Neuronal stem cell (in vitro differentiated cells): ENCODE data around the gene FOXA2.

Experiments
- DNase-seq: peaks from one replicate; pipeline ENCODE4 v3.0.0-alpha.2; 2013; ENCODE audit warnings: low spot score
- H2AFZ ChIP-seq: one replicate; pipeline ENCODE4 v1.6.1; 2013; ENCODE audit warnings: mild to moderate bottlenecking, low read length, inconsistent platforms
- H2AK5ac ChIP-seq: 2 replicates; pipeline ENCODE4 v1.6.1; 2013; ENCODE audit warnings: low read depth, mild to moderate bottlenecking, inconsistent platforms, low read length, moderate library complexity, mixed read lengths
- H2BK120ac ChIP-seq: 2 replicates; pipeline ENCODE4 v1.6.1; 2013; ENCODE audit warnings: low read depth, mild to moderate bottlenecking, inconsistent platforms, low read length, moderate library complexity, mixed read lengths
- H2BK12ac ChIP-seq: one replicate; pipeline ENCODE4 v1.6.1; 2013; ENCODE audit warnings: low read length, inconsistent platforms
- H2BK15ac ChIP-seq: 2 replicates; pipeline ENCODE4 v1.6.1; 2013; ENCODE audit warnings: mild to moderate bottlenecking, low read length, inconsistent platforms, mixed read lengths
- H2BK5ac ChIP-seq: one replicate; pipeline ENCODE4 v1.6.1; 2013; ENCODE audit warnings: inconsistent platforms, mild to moderate bottlenecking, low read length, moderate library complexity
- H3K14ac ChIP-seq: one replicate; pipeline ENCODE4 v1.6.1; 2013; ENCODE audit warnings: low read length, inconsistent platforms
- H3K18ac ChIP-seq: 2 replicates; pipeline ENCODE4 v1.6.1; 2013; ENCODE audit warnings: low read length, inconsistent platforms
- H3K23ac ChIP-seq: 2 replicates; pipeline ENCODE4 v1.6.1; 2013; ENCODE audit warnings: low read depth, mild to moderate bottlenecking, mixed read lengths, low read length, inconsistent platforms; ENCODE audit not compliant: poor library complexity
- H3K27ac ChIP-seq: replicated peaks from 3 replicates; pipeline ENCODE4 v1.5.1; 2013; ENCODE audit warnings: low read length, inconsistent platforms
- H3K27me3 ChIP-seq, 3 experiments: 2 replicates each; pipeline ENCODE4 v1.6.1; 2013; ENCODE audit warnings: low read length in 3 of 3, mild to moderate bottlenecking in 2 of 3, inconsistent platforms in 1 of 3, low read depth in 1 of 3, mixed read lengths in 1 of 3, moderate library complexity in 1 of 3; ENCODE audit not compliant: control insufficient read depth in 3 of 3, insufficient read depth in 3 of 3
- H3K36me3 ChIP-seq, 2 donors: replicated peaks in 1 of 2; 2 replicates each; pipeline ENCODE4 v1.6.1; 2013; ENCODE audit warnings: low read length in 2 of 2; ENCODE audit not compliant: control insufficient read depth in 2 of 2, insufficient read depth in 2 of 2
- H3K4ac ChIP-seq: 2 replicates; pipeline ENCODE4 v1.6.1; 2013; ENCODE audit warnings: inconsistent platforms, mild to moderate bottlenecking, low read length, moderate library complexity
- H3K4me1 ChIP-seq, 2 donors: 1 replicate in 1 of 2; 2 replicates in 1 of 2; pipeline ENCODE4 v1.6.1; 2013; ENCODE audit warnings: low read length in 2 of 2, low read depth in 1 of 2; ENCODE audit not compliant: control insufficient read depth in 2 of 2, insufficient read depth in 1 of 2
- H3K4me2 ChIP-seq: one replicate; pipeline ENCODE4 v1.6.1; 2013; ENCODE audit warnings: mild to moderate bottlenecking, low read length, inconsistent platforms; ENCODE audit not compliant: insufficient read depth, poor library complexity, severe bottlenecking
- H3K4me3 ChIP-seq, 2 donors: 2 replicates each; pipeline ENCODE4 v1.5.1; 2013; ENCODE audit warnings: low read length in 2 of 2, mild to moderate bottlenecking in 2 of 2, inconsistent platforms in 1 of 2, moderate library complexity in 1 of 2
- H3K79me1 ChIP-seq: one replicate; pipeline ENCODE4 v1.6.1; 2013; ENCODE audit warnings: low read depth, mild to moderate bottlenecking, inconsistent platforms, low read length, moderate library complexity
- H3K9ac ChIP-seq: one replicate; pipeline ENCODE4 v1.6.1; 2013; ENCODE audit warnings: mild to moderate bottlenecking, low read depth, low read length, inconsistent platforms; ENCODE audit not compliant: poor library complexity
- H3K9me3 ChIP-seq, 2 donors: replicated peaks in 1 of 2; 2 replicates each; pipeline versions ENCODE3 to v1.6.1; 2013; ENCODE audit warnings: low read length in 2 of 2, mild to moderate bottlenecking in 2 of 2, inconsistent platforms in 1 of 2, low read depth in 1 of 2, mixed read lengths in 1 of 2, moderate library complexity in 1 of 2; ENCODE audit not compliant: control insufficient read depth in 2 of 2, insufficient read depth in 1 of 2
- H4K8ac ChIP-seq: one replicate; pipeline ENCODE4 v1.6.1; 2013; ENCODE audit warnings: low read depth, mild to moderate bottlenecking, inconsistent platforms, low read length, moderate library complexity
- H4K91ac ChIP-seq: one replicate; pipeline ENCODE4 v1.6.1; 2013; ENCODE audit warnings: low read length, low read depth, mild to moderate bottlenecking, inconsistent platforms; ENCODE audit not compliant: poor library complexity
- WGBS, 2 donors: extraction: QIAGEN DNeasy Blood & Tissue Kit; methylation state at CpG; one replicate each; pipeline ENCODE4 v1.1.7; 2013; ENCODE audit warnings: missing lambda C conversion rate in 2 of 2, mixed read lengths in 1 of 2; ENCODE audit not compliant: insufficient read length in 2 of 2, insufficient replicate concordance in 1 of 2; ENCODE audit errors: extremely low coverage in 2 of 2; 5-methylcytosine and 5-hydroxymethylcytosine counted together

FOXA2 gene

GRCh38 chr20:22533823-22534751 lies 50.3 kb downstream of the FOXA2 start:
- no peak overlapping the region for H3K4ac ChIP-seq
- no peaks in the 10 kb centered on the region for H3K27me3 ChIP-seq
- H3K4me1 ChIP-seq: peaks cover 0 to 2% of the 10 kb centered on the region in 2 donors
- H3K36me3 ChIP-seq: no peaks in the 10 kb centered on the region
- H2BK12ac ChIP-seq: no peak overlapping the region
- H2BK15ac ChIP-seq: no peak overlapping the region
- H2BK120ac ChIP-seq: no peak overlapping the region
- H3K14ac ChIP-seq: no peak overlapping the region
- H3K27ac ChIP-seq: no peak overlapping the region
- no CpG with 5 or more reads among the region's 10 CpGs for WGBS, 2 donors
- no peak overlapping the region for H4K8ac ChIP-seq
- H2AFZ ChIP-seq: no peak overlapping the region
- H3K9ac ChIP-seq: no peak overlapping the region
- no peak overlapping the region for H4K91ac ChIP-seq
- no peak overlapping the region for H3K23ac ChIP-seq
- no peaks in the 10 kb centered on the region for H3K9me3 ChIP-seq
- H2BK5ac ChIP-seq: no peak overlapping the region
- no peak overlapping the region for H2AK5ac ChIP-seq
- H3K79me1 ChIP-seq: no peaks in the 10 kb centered on the region
- peak overlapping the region; percentile 58 for H3K18ac ChIP-seq
- no peak for DNase-seq
- H3K4me2 ChIP-seq: no peak overlapping the region
- no peak overlapping the region for H3K4me3 ChIP-seq

- Histone ChIP-seq H3K27me3 (no peaks in the 10 kb centered on the region), H2BK15ac (no peak overlapping the region)
- WGBS, 2 donors: no CpG with 5 or more reads among the region's 3 CpGs
These were observed 51.8 kb downstream of the FOXA2 start for GRCh38 chr20:22532598-22532997.

GRCh38 chr20:22531756-22532155 lies 52.6 kb downstream of the FOXA2 start:
- Histone ChIP-seq H3K36me3 (no peaks in the 10 kb centered on the region), H3K27me3 (no peaks in the 10 kb centered on the region), H3K4ac (no peak overlapping the region), H2BK5ac (no peak overlapping the region), H2AK5ac (no peak overlapping the region), H2BK120ac (no peak overlapping the region), H3K4me2 (no peak overlapping the region), H3K27ac (no peak overlapping the region), H3K4me3 (no peak overlapping the region), H2AFZ (no peak overlapping the region), H4K8ac (no peak overlapping the region), H3K79me1 (no peaks in the 10 kb centered on the region), H2BK12ac (no peak overlapping the region), H3K18ac (no peak overlapping the region), H4K91ac (no peak overlapping the region), H3K9ac (no peak overlapping the region), H3K4me1 (peaks cover 0 to 2% of the 10 kb centered on the region in 2 donors), H3K14ac (no peak overlapping the region), H2BK15ac (no peak overlapping the region), H3K23ac (no peak overlapping the region), H3K9me3 (no peaks in the 10 kb centered on the region)
- no peak for DNase-seq
- WGBS, 2 donors: no CpG with 5 or more reads among the region's 2 CpGs

More at GRCh38 chr20:22532598-22532997, 51.8 kb downstream of the FOXA2 start:
- Histone ChIP-seq H3K79me1 (no peaks in the 10 kb centered on the region), H4K8ac (no peak overlapping the region), H3K9ac (no peak overlapping the region), H3K4me3 (no peak overlapping the region), H3K18ac (no peak overlapping the region), H2BK120ac (no peak overlapping the region), H4K91ac (no peak overlapping the region), H3K14ac (no peak overlapping the region), H3K23ac (no peak overlapping the region), H2BK12ac (no peak overlapping the region), H3K4ac (no peak overlapping the region), H3K4me2 (no peak overlapping the region), H2AK5ac (no peak overlapping the region), H3K36me3 (no peaks in the 10 kb centered on the region), H2AFZ (no peak overlapping the region), H2BK5ac (no peak overlapping the region), H3K4me1 (peaks cover 0 to 2% of the 10 kb centered on the region in 2 donors), H3K27ac (no peak overlapping the region), H3K9me3 (no peaks in the 10 kb centered on the region)
- no peak for DNase-seq

- Histone ChIP-seq H3K23ac (no peak overlapping the region), H3K4me3 (no peak overlapping the region), H3K14ac (no peak overlapping the region), H2AFZ (no peak overlapping the region), H2BK12ac (no peak overlapping the region), H4K8ac (no peak overlapping the region), H3K9me3 (no peaks in the 10 kb centered on the region), H3K36me3 (no peaks in the 10 kb centered on the region), H3K79me1 (no peaks in the 10 kb centered on the region), H4K91ac (no peak overlapping the region), H2AK5ac (no peak overlapping the region), H2BK5ac (no peak overlapping the region), H3K4ac (no peak overlapping the region), H3K4me1 (peaks cover 0 to 2% of the 10 kb centered on the region in 2 donors), H3K27me3 (no peaks in the 10 kb centered on the region), H3K27ac (no peak overlapping the region), H3K9ac (no peak overlapping the region), H2BK15ac (no peak overlapping the region), H3K4me2 (no peak overlapping the region), H2BK120ac (no peak overlapping the region), H3K18ac (peak overlapping the region; percentile 11)
- WGBS, 2 donors: no CpG with 5 or more reads among the region's 8 CpGs
- DNase-seq: no peak
These were observed 53.2 kb downstream of the FOXA2 start for GRCh38 chr20:22531056-22531615.
